SIG-M5 treated with dmso at 0.1 percent for 504 hours (cell line): ENCODE measurements around the gene OR5AC2.

Experiments used
- DNase-seq: peaks from one replicate; lab custom pipeline; 2025; ENCODE audit not compliant: unreplicated experiment; lab: John Stamatoyannopoulos, UW

OR5AC2 gene

DNA sequence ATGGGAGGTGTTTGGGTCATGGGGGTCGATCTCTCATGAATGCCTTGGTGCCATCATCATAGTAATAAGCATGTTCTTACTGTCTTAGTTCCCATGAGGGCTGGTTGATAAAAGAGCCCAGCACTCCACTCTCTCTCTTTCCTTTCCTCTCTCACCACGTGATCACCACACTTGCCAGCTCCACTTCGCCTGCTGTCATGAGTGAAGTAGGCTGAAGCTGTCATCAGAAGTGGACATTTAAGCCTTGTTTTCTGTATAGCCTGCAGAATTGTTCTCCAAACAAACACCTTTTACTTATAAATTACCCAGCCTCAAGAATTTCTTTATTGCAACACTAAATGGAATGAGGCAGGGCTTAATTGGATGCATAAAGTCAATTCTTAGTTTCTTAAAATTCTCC is 49.7 kb downstream of the OR5AC2 start:
- DNase-seq = no peak
